HCT116 (cell line): ENCODE results near the gene L1CAM.

Experiments
- CEBPB ChIP-seq: IDR thresholded peaks from 2 replicates; pipeline ENCODE4 v1.6.1; 2012; ENCODE audit warnings: low read depth
- EZH2 ChIP-seq: fragments of 200-600 bp; sonication (generic); IDR thresholded peaks from 2 replicates; pipeline ENCODE4 v1.6.1; 2017; ENCODE audit warnings: antibody characterized with exemption, mixed run types
- JUND ChIP-seq: IDR thresholded peaks from 2 replicates; pipeline ENCODE4 v1.6.1; 2012
- POLR2A ChIP-seq: IDR thresholded peaks from 2 replicates; pipeline ENCODE4 v1.7.0; 2011; ENCODE audit warnings: borderline replicate concordance; ENCODE audit not compliant: insufficient read depth, insufficient read length; ENCODE audit errors: extremely low read depth
- SIN3A ChIP-seq: IDR thresholded peaks from 2 replicates; pipeline ENCODE4 v1.6.1; 2012; ENCODE audit warnings: low read depth
- TF ChIP-seq, protein P1 (sequence below), 3 experiments: fragments of 200-600 bp in 1 of 3; sonication (generic) in 1 of 3; IDR thresholded peaks in 2 of 3; conservative IDR thresholded peaks in 1 of 3; 2 replicates each; pipeline ENCODE4 v1.5.1; 2012 to 2017; ENCODE audit warnings: low read depth in 2 of 3, low read length in 2 of 3, antibody characterized with exemption in 1 of 3, borderline replicate concordance in 1 of 3, control low read depth in 1 of 3, mild to moderate bottlenecking in 1 of 3, mixed read lengths in 1 of 3, mixed run types in 1 of 3, moderate library complexity in 1 of 3; ENCODE audit not compliant: insufficient read depth in 1 of 3
- TF ChIP-seq, protein P2 (sequence below): IDR thresholded peaks from 2 replicates; pipeline ENCODE4 v1.6.1; 2012
- TF ChIP-seq, protein P3 (sequence below): IDR thresholded peaks from 2 replicates; pipeline ENCODE4 v1.6.1; 2012; ENCODE audit warnings: low read depth

DNA sequence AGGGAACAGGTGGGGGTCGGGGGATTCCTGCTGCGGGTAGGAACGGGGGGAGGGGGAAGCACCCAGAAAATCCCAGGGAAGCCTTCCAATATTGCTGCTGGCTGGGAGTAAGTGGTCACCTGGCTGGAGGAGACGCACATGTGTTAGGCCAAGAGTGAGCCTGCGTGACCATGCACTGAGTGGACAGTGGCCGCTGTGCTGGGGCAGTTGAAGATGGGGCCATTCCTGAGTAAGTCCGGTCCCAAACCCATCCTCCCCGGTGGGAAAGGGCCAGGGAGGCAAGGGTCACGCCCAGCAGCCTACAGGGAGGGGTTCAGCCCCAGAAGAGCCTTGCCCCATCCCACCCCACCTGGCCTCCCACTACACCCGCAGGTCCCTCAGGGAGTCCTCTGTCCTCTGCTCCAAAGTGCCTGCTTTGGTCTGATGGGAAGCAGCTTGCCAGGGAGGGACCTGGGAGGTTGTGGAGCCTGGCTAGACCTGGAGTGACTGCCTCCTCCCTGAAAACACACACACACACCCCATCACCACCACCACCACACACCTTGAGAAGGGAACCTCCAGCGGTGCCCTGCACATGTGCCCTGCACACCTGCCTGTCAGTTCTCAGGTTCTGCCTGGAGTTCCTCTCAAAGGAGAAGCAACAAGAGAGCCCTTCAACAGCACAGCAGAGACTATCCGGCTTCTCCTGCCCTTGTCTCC is 6.1 kb downstream of the L1CAM start:
- TF ChIP-seq CEBPB (no peak), SIN3A (no peak), POLR2A (no peak), JUND (no peak), EZH2 (no peak)
- TF ChIP-seq, protein P1, sequence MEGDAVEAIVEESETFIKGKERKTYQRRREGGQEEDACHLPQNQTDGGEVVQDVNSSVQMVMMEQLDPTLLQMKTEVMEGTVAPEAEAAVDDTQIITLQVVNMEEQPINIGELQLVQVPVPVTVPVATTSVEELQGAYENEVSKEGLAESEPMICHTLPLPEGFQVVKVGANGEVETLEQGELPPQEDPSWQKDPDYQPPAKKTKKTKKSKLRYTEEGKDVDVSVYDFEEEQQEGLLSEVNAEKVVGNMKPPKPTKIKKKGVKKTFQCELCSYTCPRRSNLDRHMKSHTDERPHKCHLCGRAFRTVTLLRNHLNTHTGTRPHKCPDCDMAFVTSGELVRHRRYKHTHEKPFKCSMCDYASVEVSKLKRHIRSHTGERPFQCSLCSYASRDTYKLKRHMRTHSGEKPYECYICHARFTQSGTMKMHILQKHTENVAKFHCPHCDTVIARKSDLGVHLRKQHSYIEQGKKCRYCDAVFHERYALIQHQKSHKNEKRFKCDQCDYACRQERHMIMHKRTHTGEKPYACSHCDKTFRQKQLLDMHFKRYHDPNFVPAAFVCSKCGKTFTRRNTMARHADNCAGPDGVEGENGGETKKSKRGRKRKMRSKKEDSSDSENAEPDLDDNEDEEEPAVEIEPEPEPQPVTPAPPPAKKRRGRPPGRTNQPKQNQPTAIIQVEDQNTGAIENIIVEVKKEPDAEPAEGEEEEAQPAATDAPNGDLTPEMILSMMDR (IDR thresholded peaks at IDR 0.05 in 2 of 3, conservative IDR thresholded peaks at IDR 0.05 in 1 of 3; ENCODE audit: borderline replicate concordance in 1 of 3, insufficient read depth in 1 of 3, low read depth in 2 of 3, low read length in 2 of 3): no peak
- TF ChIP-seq, protein P2, sequence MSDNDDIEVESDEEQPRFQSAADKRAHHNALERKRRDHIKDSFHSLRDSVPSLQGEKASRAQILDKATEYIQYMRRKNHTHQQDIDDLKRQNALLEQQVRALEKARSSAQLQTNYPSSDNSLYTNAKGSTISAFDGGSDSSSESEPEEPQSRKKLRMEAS: no peak
- TF ChIP-seq, protein P3, sequence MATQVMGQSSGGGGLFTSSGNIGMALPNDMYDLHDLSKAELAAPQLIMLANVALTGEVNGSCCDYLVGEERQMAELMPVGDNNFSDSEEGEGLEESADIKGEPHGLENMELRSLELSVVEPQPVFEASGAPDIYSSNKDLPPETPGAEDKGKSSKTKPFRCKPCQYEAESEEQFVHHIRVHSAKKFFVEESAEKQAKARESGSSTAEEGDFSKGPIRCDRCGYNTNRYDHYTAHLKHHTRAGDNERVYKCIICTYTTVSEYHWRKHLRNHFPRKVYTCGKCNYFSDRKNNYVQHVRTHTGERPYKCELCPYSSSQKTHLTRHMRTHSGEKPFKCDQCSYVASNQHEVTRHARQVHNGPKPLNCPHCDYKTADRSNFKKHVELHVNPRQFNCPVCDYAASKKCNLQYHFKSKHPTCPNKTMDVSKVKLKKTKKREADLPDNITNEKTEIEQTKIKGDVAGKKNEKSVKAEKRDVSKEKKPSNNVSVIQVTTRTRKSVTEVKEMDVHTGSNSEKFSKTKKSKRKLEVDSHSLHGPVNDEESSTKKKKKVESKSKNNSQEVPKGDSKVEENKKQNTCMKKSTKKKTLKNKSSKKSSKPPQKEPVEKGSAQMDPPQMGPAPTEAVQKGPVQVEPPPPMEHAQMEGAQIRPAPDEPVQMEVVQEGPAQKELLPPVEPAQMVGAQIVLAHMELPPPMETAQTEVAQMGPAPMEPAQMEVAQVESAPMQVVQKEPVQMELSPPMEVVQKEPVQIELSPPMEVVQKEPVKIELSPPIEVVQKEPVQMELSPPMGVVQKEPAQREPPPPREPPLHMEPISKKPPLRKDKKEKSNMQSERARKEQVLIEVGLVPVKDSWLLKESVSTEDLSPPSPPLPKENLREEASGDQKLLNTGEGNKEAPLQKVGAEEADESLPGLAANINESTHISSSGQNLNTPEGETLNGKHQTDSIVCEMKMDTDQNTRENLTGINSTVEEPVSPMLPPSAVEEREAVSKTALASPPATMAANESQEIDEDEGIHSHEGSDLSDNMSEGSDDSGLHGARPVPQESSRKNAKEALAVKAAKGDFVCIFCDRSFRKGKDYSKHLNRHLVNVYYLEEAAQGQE: no peak
